Measurements from ENCODE around the gene CEACAM20. TPM values are rescaled to one million over a fixed set of nuclear protein-coding genes. Genes with fewer than 3 reads are reported as not detected.
"Not testable (repeated sequence)": the region's sequence is repeated elsewhere in the genome, so short reads cannot be mapped to it uniquely, and the experiment has no call there.

The CEACAM20 gene
- total and polyA plus RNA-seq, 8 donors: 0.55 TPM; not detected in 7

- H3K27ac ChIP-seq: no peak overlapping the region
- DNase-seq: no peak
- H3K4me1 ChIP-seq: peaks cover 0 to 3% (median 2%) of the 10 kb centered on the region in 4 donors
- H3K27me3 ChIP-seq: peaks cover 0 to 31% (median 7%) of the 10 kb centered on the region in 3 donors
- H3K4me3 ChIP-seq: no peak overlapping the region
- no peaks in the 10 kb centered on the region for H3K36me3 ChIP-seq
- intact Hi-C loops (cut with DNase I; ENCODE audit: low total_unique reads): no loop called here
- TF ChIP-seq POLR2A (IDR thresholded peaks at IDR 0.05): no peak
- WGBS, 5 donors: 43 to 47% (median 45%) methylated on average over 5 of the region's 5 CpGs
- H3K9me3 ChIP-seq: no peaks in the 10 kb centered on the region
Measured at GRCh38 chr19:44566984-44567383, 37.5 kb upstream of the CEACAM20 start.

- DNase-seq; H3K36me3 ChIP-seq; H3K4me1 ChIP-seq; H3K4me3 ChIP-seq; H3K9me3 ChIP-seq; intact Hi-C loops (cut with DNase I; ENCODE audit: low total_unique reads); H3K27ac ChIP-seq: not testable (repeated sequence)
- peaks cover 0 to 22% (median 1%) of the 10 kb centered on the region in 3 donors for H3K27me3 ChIP-seq
- WGBS, 5 donors: 90 to 96% (median 95%) methylated on average over 10 to 32 of the region's 33 CpGs
Measured at GRCh38 chr19:44563086-44563655, 33.7 kb upstream of the CEACAM20 start.

GRCh38 chr19:44557933-44558332 lies 28.5 kb upstream of the CEACAM20 start:
- Histone ChIP-seq H3K27ac (no peak overlapping the region), H3K36me3 (no peaks in the 10 kb centered on the region), H3K4me1 (no peaks in the 10 kb centered on the region), H3K27me3 (peaks cover 0 to 19% (median 0%) of the 10 kb centered on the region in 3 donors), H3K4me3 (no peak overlapping the region), H3K9me3 (no peaks in the 10 kb centered on the region)
- DNase-seq: no peak
- 47 to 78% (median 67%) methylated on average over 2 of the region's 2 CpGs for WGBS, 5 donors
- intact Hi-C loops (cut with DNase I; ENCODE audit: low total_unique reads): no loop called here
- TF ChIP-seq CTCF (IDR thresholded peaks at IDR 0.05) (no peak), POLR2A (IDR thresholded peaks at IDR 0.05) (no peak), EP300 (IDR thresholded peaks at IDR 0.05) (no peak)

GRCh38 chr19:44554641-44555246 lies 25.3 kb upstream of the CEACAM20 start:
- no peak overlapping the region for H3K27ac ChIP-seq
- H3K4me3 ChIP-seq: no peak overlapping the region
- intact Hi-C loops (cut with DNase I; ENCODE audit: low total_unique reads): no loop called here
- no peaks in the 10 kb centered on the region for H3K36me3 ChIP-seq
- TF ChIP-seq POLR2AphosphoS5 (IDR thresholded peaks at IDR 0.05): no peak
- no peak for TF ChIP-seq POLR2A (IDR thresholded peaks at IDR 0.05)
- TF ChIP-seq EP300 (IDR thresholded peaks at IDR 0.05): no peak
- no peak for TF ChIP-seq CTCF (IDR thresholded peaks at IDR 0.05)
- WGBS, 5 donors: 62 to 71% (median 68%) methylated on average over 2 of the region's 2 CpGs
- no peaks in the 10 kb centered on the region for H3K4me1 ChIP-seq
- H3K27me3 ChIP-seq: peaks cover 0 to 19% (median 0%) of the 10 kb centered on the region in 3 donors
- DNase-seq: no peak
- H3K9me3 ChIP-seq: no peaks in the 10 kb centered on the region

GRCh38 chr19:44553478-44554171 lies 24.1 kb upstream of the CEACAM20 start:
- no peak for DNase-seq
- H3K4me1 ChIP-seq: no peaks in the 10 kb centered on the region
- intact Hi-C loops (cut with DNase I; ENCODE audit: low total_unique reads): no loop called here
- H3K9me3 ChIP-seq: no peaks in the 10 kb centered on the region
- no peaks in the 10 kb centered on the region for H3K36me3 ChIP-seq
- TF ChIP-seq CTCF (IDR thresholded peaks at IDR 0.05) (no peak), POLR2AphosphoS5 (IDR thresholded peaks at IDR 0.05) (no peak), POLR2A (IDR thresholded peaks at IDR 0.05) (no peak), EP300 (IDR thresholded peaks at IDR 0.05) (no peak)
- H3K4me3 ChIP-seq: no peak overlapping the region
- WGBS, 5 donors: 48 to 56% (median 53%) methylated on average over 6 of the region's 6 CpGs
- peaks cover 0 to 15% (median 0%) of the 10 kb centered on the region in 3 donors for H3K27me3 ChIP-seq
- no peak overlapping the region for H3K27ac ChIP-seq

Measured in stomach (tissue), 9 donors.